AG04450 (cell line): ENCODE measurements around the gene KRT3. TPM values are rescaled to one million over a fixed set of nuclear protein-coding genes. Genes with fewer than 3 reads are reported as not detected.

Source experiments
- CTCF ChIA-PET: fragments of 300-600, 350-600 bp; formaldehyde crosslinking; extraction: SDS; loops from one replicate; lab custom pipeline; 2022; ENCODE audit warnings: antibody characterized with exemption, inconsistent platforms; lab: Charles Lee
- POLR2A ChIA-PET: fragments of 350-600 bp; formaldehyde crosslinking; extraction: SDS; loops from one replicate; lab custom pipeline; 2021; ENCODE audit warnings: antibody characterized with exemption, inconsistent platforms; lab: Yijun Ruan, JAX
- DNase-seq: peaks from one replicate; pipeline ENCODE4 v3.0.0-alpha.2; 2011; ENCODE audit warnings: low read depth, low spot score
- H3K27ac ChIP-seq: one replicate; pipeline ENCODE4 v1.5.1; 2012; ENCODE audit warnings: low read depth, low read length, control low read depth
- H3K27me3 ChIP-seq: one replicate; pipeline ENCODE4 v1.6.0; 2012; ENCODE audit warnings: low read length; ENCODE audit not compliant: control insufficient read depth, insufficient read depth
- H3K4me3 ChIP-seq: 2 replicates; pipeline ENCODE4 v1.5.1; 2011; ENCODE audit warnings: mild to moderate bottlenecking, low read depth, low read length, control low read depth
- H3K9me3 ChIP-seq: 2 replicates; pipeline ENCODE4 v1.5.1; 2012; ENCODE audit warnings: low read length; ENCODE audit not compliant: control insufficient read depth, insufficient read depth
- CTCF ChIP-seq: IDR thresholded peaks from 2 replicates; pipeline ENCODE4 v1.5.1; 2011; ENCODE audit warnings: low read depth, low read length, control low read depth, inconsistent platforms
- polyA plus RNA-seq: library from polyadenylated mRNA; depleted of rRNA; stranded (reverse); fragments of >200 nt; gene quantifications from 2 replicates; pipeline ENCODE4 v1.2.3, GENCODE V29; 2011

The KRT3 gene
- polyA plus RNA-seq, 1 experiment: not detected

GRCh38 chr12:52767427-52767826 is 28.5 kb downstream of the KRT3 start:
- Histone ChIP-seq H3K27me3 (peaks cover 4% of the 10 kb centered on the region), H3K4me3 (no peak overlapping the region), H3K9me3 (no peaks in the 10 kb centered on the region), H3K27ac (no peak overlapping the region)
- no peak for DNase-seq
- ChIA-PET CTCF (no interaction called here), POLR2A (no interaction called here)
- TF ChIP-seq CTCF: no peak

DNA sequence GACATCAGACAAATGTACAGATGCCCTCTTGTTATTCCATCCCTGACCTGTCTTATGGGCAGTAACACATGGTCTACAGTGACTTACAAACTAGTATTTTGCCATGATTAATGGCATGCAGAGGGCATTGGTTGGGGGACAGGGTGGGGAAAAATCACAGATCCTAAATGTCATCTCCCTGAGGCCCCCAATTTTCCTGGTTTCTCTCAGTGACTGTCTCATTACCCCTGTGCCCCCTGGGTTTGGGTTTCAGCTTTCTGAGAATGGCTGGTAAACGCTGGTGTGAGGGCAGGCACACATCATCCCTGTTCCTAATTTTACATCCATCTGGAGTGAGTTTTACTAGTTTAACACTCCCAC is 28.9 kb downstream of the KRT3 start:
- H3K27me3 ChIP-seq: peaks cover 4% of the 10 kb centered on the region
- no peak for DNase-seq
- no peaks in the 10 kb centered on the region for H3K9me3 ChIP-seq
- no peak overlapping the region for H3K27ac ChIP-seq
- ChIA-PET CTCF (no interaction called here), POLR2A (no interaction called here)
- H3K4me3 ChIP-seq: no peak overlapping the region
- no peak for TF ChIP-seq CTCF

DNA sequence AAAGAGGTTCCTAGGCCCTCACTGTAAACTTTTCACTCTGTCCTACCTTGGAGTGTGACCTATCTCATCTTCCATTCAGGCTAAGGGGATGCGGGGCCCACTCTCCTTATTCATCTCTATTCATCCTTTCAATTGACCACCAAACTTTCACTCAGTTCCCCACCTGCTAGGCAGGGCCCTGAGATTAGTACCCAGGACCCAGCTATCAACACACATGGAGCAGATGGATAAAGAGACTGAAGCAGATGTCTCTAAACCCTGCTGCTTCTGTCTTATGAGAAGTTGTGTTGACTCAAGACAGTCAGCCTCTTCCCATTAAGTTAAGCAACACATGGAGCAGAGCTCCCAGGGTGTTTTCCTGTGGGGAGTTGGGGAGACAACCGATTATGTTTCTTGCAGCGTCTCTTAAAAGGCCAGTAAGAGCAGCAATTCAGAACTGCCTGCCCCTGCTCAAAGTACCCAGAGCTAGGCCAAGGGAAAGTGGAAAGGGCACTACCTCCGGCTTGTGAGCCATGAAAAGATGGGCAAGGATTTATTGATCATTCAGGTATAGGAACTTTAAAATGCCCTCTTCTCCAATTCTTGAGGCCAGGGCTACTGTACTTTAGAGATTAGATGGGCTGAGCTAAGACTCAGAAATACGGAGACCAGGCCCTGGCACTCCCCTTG is 29.4 kb downstream of the KRT3 start:
- ChIA-PET POLR2A (no interaction called here), CTCF (no interaction called here)
- Histone ChIP-seq H3K4me3 (no peak overlapping the region), H3K27me3 (peaks cover 4% of the 10 kb centered on the region), H3K9me3 (no peaks in the 10 kb centered on the region), H3K27ac (no peak overlapping the region)
- no peak for TF ChIP-seq CTCF
- no peak for DNase-seq

- Histone ChIP-seq H3K4me3 (no peak overlapping the region), H3K27ac (no peak overlapping the region), H3K9me3 (peaks cover 1% of the 10 kb centered on the region; the same call in 1 of the 2 replicates), H3K27me3 (no peaks in the 10 kb centered on the region)
- ChIA-PET CTCF (no interaction called here), POLR2A (no interaction called here)
- no peak for TF ChIP-seq CTCF
- no peak for DNase-seq
Measured at GRCh38 chr12:52765702-52766101, 30.2 kb downstream of the KRT3 start.

GRCh38 chr12:52763991-52764390 is 31.9 kb downstream of the KRT3 start:
- Histone ChIP-seq H3K27me3 (no peaks in the 10 kb centered on the region), H3K9me3 (peaks cover 10% of the 10 kb centered on the region; the same call in 1 of the 2 replicates), H3K27ac (no peak overlapping the region), H3K4me3 (no peak overlapping the region)
- CTCF ChIA-PET: no interaction called here
- POLR2A ChIA-PET: no interaction called here
- no peak for TF ChIP-seq CTCF
- no peak for DNase-seq
